Glomerular endothelial cell (primary cell): Measurements from ENCODE around the gene PIN4. TPM values are rescaled to one million over a fixed set of nuclear protein-coding genes. Genes with fewer than 3 reads are reported as not detected.

Experiments
- total RNA-seq: library from RNA; depleted of rRNA; stranded (reverse); fragments of >200 nt; gene quantifications from 2 replicates; pipeline ENCODE4 v1.2.3, GENCODE V29; 2015

PIN4 gene
- total RNA-seq, 1 donor from 2014 or later: 11.3 TPM

Other genes with a start within 250 kb of the PIN4 start
- 1.6 and 1.9 TPM in 2 replicates for gene RTL5, start 49.8 kb upstream of the PIN4 start, total RNA-seq
- gene ERCC6L, start 57.3 kb downstream of the PIN4 start, total RNA-seq: 1.2 and 2.0 TPM in 2 replicates
- gene RPS4X, start 95.5 kb downstream of the PIN4 start, total RNA-seq: 761 and 1,100 TPM in 2 replicates
- 0.29 TPM in 1 of 2 replicates, not detected in the other for gene CITED1, start 124.2 kb downstream of the PIN4 start, total RNA-seq